Measurements from ENCODE around the gene RCHY1. TPM values are rescaled to one million over a fixed set of nuclear protein-coding genes. Genes with fewer than 3 reads are reported as not detected.
"Not testable (repeated sequence)": the region's sequence is repeated elsewhere in the genome, so short reads cannot be mapped to it uniquely, and the experiment has no call there.

RCHY1 gene
- total and polyA plus RNA-seq, 7 experiments from 2014 or later = 23.0 to 37.8 (median 29.6) TPM

GRCh38 chr4:75512386-75513211, 1.6 kb downstream of the RCHY1 start:
- no peaks in the 10 kb centered on the region for H3K27me3 Mint-ChIP-seq

GRCh38 chr4:75511841-75512240, 2.4 kb downstream of the RCHY1 start:
- H3K27ac ChIP-seq (ENCODE audit: low read depth, low read length) = peak overlapping the region; percentile 4
- DNase-seq = no peak
- intact Hi-C loops (cut with micrococcal nuclease) = loop anchor here (5.0 to 10.0 kb wide), 5 partner anchors 700 to 1565 kb away; partner anchors contain the start of genes AREG (in 2 of the 2), CCNI (in 2 of the 2) and SCARB2 (in 1 of the 2)
- H3K9me3 ChIP-seq (ENCODE audit: control insufficient read depth in 2 of 3, low read length in 3 of 3) = no peaks in the 10 kb centered on the region
- no peak overlapping the region for H3K27ac Mint-ChIP-seq
- CTCF ChIA-PET = interaction anchor here (1.0 kb wide), 1 partner anchor 336 kb away, joined by 3 read pairs; no protein-coding TSS in a partner anchor
- peaks cover 40 to 60% of the 10 kb centered on the region in 2 donors for H3K4me1 ChIP-seq (ENCODE audit: control insufficient read depth in 2 of 2, insufficient read depth in 2 of 2, low read length in 2 of 2)
- no peaks in the 10 kb centered on the region for H3K27me3 ChIP-seq (ENCODE audit: control insufficient read depth in 2 of 2, insufficient read depth in 2 of 2, low read length in 2 of 2)
- H3K4me3 ChIP-seq (ENCODE audit: low read length) = peak overlapping the region; percentile 14
- peaks cover 34 to 60% (median 38%) of the 10 kb centered on the region in 7 donors for H3K4me1 Mint-ChIP-seq
- peaks cover 0 to 2% (median 0%) of the 10 kb centered on the region in 11 donors for H3K9me3 Mint-ChIP-seq
- no peaks in the 10 kb centered on the region for H3K27me3 Mint-ChIP-seq
- peaks cover 0 to 6% (median 4%) of the 10 kb centered on the region in 3 experiments for H3K36me3 ChIP-seq (ENCODE audit: control insufficient read depth in 2 of 3, insufficient read depth in 3 of 3, low read length in 3 of 3)
- ATAC-seq = no peak
- POLR2A ChIA-PET = no interaction called here
- H3K36me3 Mint-ChIP-seq = peaks cover 3 to 25% (median 9%) of the 10 kb centered on the region in 5 donors
- H3K4me3 Mint-ChIP-seq = no peak overlapping the region

More at GRCh38 chr4:75512386-75513211, 1.6 kb downstream of the RCHY1 start:
- Histone ChIP-seq H3K36me3 (ENCODE audit: control insufficient read depth in 2 of 3, insufficient read depth in 3 of 3, low read length in 3 of 3) (peaks cover 0 to 5% (median under 1%) of the 10 kb centered on the region in 3 experiments), H3K4me1 (ENCODE audit: control insufficient read depth in 2 of 2, insufficient read depth in 2 of 2, low read length in 2 of 2) (peaks cover 43 to 60% of the 10 kb centered on the region in 2 donors), H3K9me3 (ENCODE audit: control insufficient read depth in 2 of 3, low read length in 3 of 3) (no peaks in the 10 kb centered on the region), H3K4me3 (ENCODE audit: low read length) (peak overlapping the region; percentile 79), H3K27ac (ENCODE audit: low read depth, low read length) (peak overlapping the region; percentile 98), H3K27me3 (ENCODE audit: control insufficient read depth in 2 of 2, insufficient read depth in 2 of 2, low read length in 2 of 2) (no peaks in the 10 kb centered on the region)
- intact Hi-C loops (cut with micrococcal nuclease) = loop anchor here (5.0 to 10.0 kb wide), 5 partner anchors 700 to 1565 kb away; partner anchors contain the start of genes AREG (in 2 of the 2), CCNI (in 2 of the 2) and SCARB2 (in 1 of the 2)
- Mint-ChIP-seq H3K9me3 (peaks cover 0 to 2% (median 0%) of the 10 kb centered on the region in 11 donors), H3K4me3 (peak overlapping the region in 1 of 10 donors; percentile 97), H3K36me3 (peaks cover 6 to 24% (median 7%) of the 10 kb centered on the region in 5 donors), H3K4me1 (peaks cover 30 to 57% (median 42%) of the 10 kb centered on the region in 7 donors), H3K27ac (peak overlapping the region in 6 of 9 donors; percentile 68 to 100 (median 90))
- ATAC-seq (no peak), DNase-seq (no peak)
- ChIA-PET POLR2A (interaction anchor here (3.6 kb wide), 1 partner anchor 211 kb away, joined by 27 read pairs; the partner anchor contains the start of gene USO1), CTCF (interaction anchor here (0.6 to 0.7 kb wide), 2 partner anchors 335 to 1279 kb away, joined by 4 to 5 read pairs; no protein-coding TSS in a partner anchor)

- H3K9me3 Mint-ChIP-seq; H3K27me3 Mint-ChIP-seq; POLR2A ChIA-PET; H3K27me3 ChIP-seq (ENCODE audit: control insufficient read depth in 2 of 2, insufficient read depth in 2 of 2, low read length in 2 of 2); H3K9me3 ChIP-seq (ENCODE audit: control insufficient read depth in 2 of 3, low read length in 3 of 3); CTCF ChIA-PET; H3K4me3 ChIP-seq (ENCODE audit: low read length); ATAC-seq; DNase-seq: not testable (repeated sequence)
- peak overlapping the region; percentile 16 for H3K27ac ChIP-seq (ENCODE audit: low read depth, low read length)
- Mint-ChIP-seq H3K36me3 (peaks cover 10 to 32% (median 25%) of the 10 kb centered on the region in 5 donors), H3K27ac (peak overlapping the region in 5 of 9 donors; percentile 17 to 44 (median 37)), H3K4me3 (peak overlapping the region in 8 of 10 donors; percentile 10 to 73 (median 47)), H3K4me1 (peaks cover 25 to 61% (median 36%) of the 10 kb centered on the region in 7 donors)
- peaks cover 34 to 44% of the 10 kb centered on the region in 2 donors for H3K4me1 ChIP-seq (ENCODE audit: control insufficient read depth in 2 of 2, insufficient read depth in 2 of 2, low read length in 2 of 2)
- H3K36me3 ChIP-seq (ENCODE audit: control insufficient read depth in 2 of 3, insufficient read depth in 3 of 3, low read length in 3 of 3) = peaks cover 6 to 20% (median 12%) of the 10 kb centered on the region in 3 experiments
- intact Hi-C loops (cut with micrococcal nuclease) = loop anchor here in 1 of 2 donors (2.0 kb wide), 1 partner anchor 15 kb away; no protein-coding TSS in a partner anchor
These were observed 4.6 kb downstream of the RCHY1 start for GRCh38 chr4:75509592-75509991.

- CTCF ChIA-PET = no interaction called here
- Histone ChIP-seq H3K4me3 (ENCODE audit: low read length) (no peak overlapping the region), H3K36me3 (ENCODE audit: control insufficient read depth in 2 of 3, insufficient read depth in 3 of 3, low read length in 3 of 3) (peaks cover 6 to 25% (median 19%) of the 10 kb centered on the region in 3 experiments), H3K27me3 (ENCODE audit: control insufficient read depth in 2 of 2, insufficient read depth in 2 of 2, low read length in 2 of 2) (no peaks in the 10 kb centered on the region), H3K27ac (ENCODE audit: low read depth, low read length) (no peak overlapping the region), H3K4me1 (ENCODE audit: control insufficient read depth in 2 of 2, insufficient read depth in 2 of 2, low read length in 2 of 2) (peaks cover 8 to 12% of the 10 kb centered on the region in 2 donors), H3K9me3 (ENCODE audit: control insufficient read depth in 2 of 3, low read length in 3 of 3) (no peaks in the 10 kb centered on the region)
- H3K4me3 Mint-ChIP-seq = no peak overlapping the region
- H3K27ac Mint-ChIP-seq = peak overlapping the region in 3 of 9 donors; percentile 1 to 53 (median 29)
- H3K27me3 Mint-ChIP-seq = no peaks in the 10 kb centered on the region
- H3K9me3 Mint-ChIP-seq = peaks cover 0 to 2% (median 0%) of the 10 kb centered on the region in 11 donors
- intact Hi-C loops (cut with micrococcal nuclease) = no loop called here
- no peak for ATAC-seq
- DNase-seq = no peak
- POLR2A ChIA-PET = interaction anchor here (0.9 kb wide), 1 partner anchor 9 kb away, joined by 5 read pairs; the partner anchor contains the start of genes RCHY1 and THAP6
- peaks cover 10 to 39% (median 25%) of the 10 kb centered on the region in 5 donors for H3K36me3 Mint-ChIP-seq
- peaks cover 19 to 57% (median 26%) of the 10 kb centered on the region in 7 donors for H3K4me1 Mint-ChIP-seq
These were observed 8.6 kb downstream of the RCHY1 start for GRCh38 chr4:75505630-75506029.

- Mint-ChIP-seq H3K9me3 (peaks cover 0 to 9% (median 0%) of the 10 kb centered on the region in 11 donors), H3K36me3 (peaks cover 14 to 56% (median 49%) of the 10 kb centered on the region in 5 donors), H3K27ac (no peak overlapping the region), H3K4me1 (peaks cover 20 to 56% (median 39%) of the 10 kb centered on the region in 7 donors), H3K27me3 (no peaks in the 10 kb centered on the region), H3K4me3 (no peak overlapping the region)
- ATAC-seq (no peak), DNase-seq (no peak)
- ChIA-PET POLR2A (no interaction called here), CTCF (no interaction called here)
- H3K27me3 ChIP-seq (ENCODE audit: control insufficient read depth in 2 of 2, insufficient read depth in 2 of 2, low read length in 2 of 2) = no peaks in the 10 kb centered on the region
- intact Hi-C loops (cut with micrococcal nuclease) = no loop called here
- no peaks in the 10 kb centered on the region for H3K4me1 ChIP-seq (ENCODE audit: control insufficient read depth in 2 of 2, insufficient read depth in 2 of 2, low read length in 2 of 2)
- H3K9me3 ChIP-seq (ENCODE audit: control insufficient read depth in 2 of 3, low read length in 3 of 3) = no peaks in the 10 kb centered on the region
- H3K36me3 ChIP-seq (ENCODE audit: control insufficient read depth in 2 of 3, insufficient read depth in 3 of 3, low read length in 3 of 3) = peaks cover 6 to 38% (median 19%) of the 10 kb centered on the region in 3 experiments
- no peak overlapping the region for H3K4me3 ChIP-seq (ENCODE audit: low read length)
- H3K27ac ChIP-seq (ENCODE audit: low read depth, low read length) = no peak overlapping the region
These were observed 11.5 kb downstream of the RCHY1 start for GRCh38 chr4:75502671-75503070.

- H3K4me1 ChIP-seq (ENCODE audit: control insufficient read depth in 2 of 2, insufficient read depth in 2 of 2, low read length in 2 of 2) = no peaks in the 10 kb centered on the region
- H3K4me1 Mint-ChIP-seq = peaks cover 23 to 57% (median 39%) of the 10 kb centered on the region in 7 donors
- H3K4me3 ChIP-seq (ENCODE audit: low read length) = no peak overlapping the region
- no peaks in the 10 kb centered on the region for H3K27me3 ChIP-seq (ENCODE audit: control insufficient read depth in 2 of 2, insufficient read depth in 2 of 2, low read length in 2 of 2)
- H3K4me3 Mint-ChIP-seq = no peak overlapping the region
- no peak overlapping the region for H3K27ac ChIP-seq (ENCODE audit: low read depth, low read length)
- intact Hi-C loops (cut with micrococcal nuclease) = no loop called here
- ATAC-seq (no peak), DNase-seq (no peak)
- H3K27me3 Mint-ChIP-seq = no peaks in the 10 kb centered on the region
- H3K36me3 ChIP-seq (ENCODE audit: control insufficient read depth in 2 of 3, insufficient read depth in 3 of 3, low read length in 3 of 3) = peaks cover 4 to 32% (median 9%) of the 10 kb centered on the region in 3 experiments
- CTCF ChIA-PET = interaction anchor here (0.5 kb wide), 1 partner anchor 221 kb away, joined by 4 read pairs; no protein-coding TSS in a partner anchor
- no peak overlapping the region for H3K27ac Mint-ChIP-seq
- no peaks in the 10 kb centered on the region for H3K9me3 ChIP-seq (ENCODE audit: control insufficient read depth in 2 of 3, low read length in 3 of 3)
- peaks cover 15 to 50% (median 45%) of the 10 kb centered on the region in 5 donors for H3K36me3 Mint-ChIP-seq
- POLR2A ChIA-PET = interaction anchor here (1.8 kb wide), 1 partner anchor 15 kb away, joined by 8 read pairs; the partner anchor contains the start of genes RCHY1 and THAP6
- H3K9me3 Mint-ChIP-seq = peaks cover 0 to 9% (median 0%) of the 10 kb centered on the region in 11 donors
These were observed 14.3 kb downstream of the RCHY1 start for GRCh38 chr4:75499900-75500299.

All from naive thymus-derived CD4-positive, alpha-beta T cell (primary cell).